Sigmoid colon (tissue), 4 donors: Measurements from ENCODE around the gene PISD.

Experiments
- CTCF ChIP-seq, 4 experiments: fragments of 450-650 bp in 3 of 4; fragments of 200-600 bp in 1 of 4; IDR thresholded peaks; one replicate each; pipeline ENCODE4 v1.5.1; 2016 to 2019; ENCODE audit warnings: antibody characterized with exemption in 4 of 4, mild to moderate bottlenecking in 3 of 4, moderate library complexity in 2 of 4
- POLR2A ChIP-seq, 2 donors: fragments of 450-650 bp; IDR thresholded peaks; one replicate each; pipeline ENCODE4 v1.6.1; 2016; ENCODE audit warnings: antibody characterized with exemption in 2 of 2, mild to moderate bottlenecking in 2 of 2, moderate library complexity in 2 of 2
- POLR2AphosphoS5 ChIP-seq, 4 donors: sonication (generic); formaldehyde crosslinking; IDR thresholded peaks; one replicate each; pipeline ENCODE4 v1.6.1; 2017; ENCODE audit warnings: antibody characterized with exemption in 4 of 4

DNA sequence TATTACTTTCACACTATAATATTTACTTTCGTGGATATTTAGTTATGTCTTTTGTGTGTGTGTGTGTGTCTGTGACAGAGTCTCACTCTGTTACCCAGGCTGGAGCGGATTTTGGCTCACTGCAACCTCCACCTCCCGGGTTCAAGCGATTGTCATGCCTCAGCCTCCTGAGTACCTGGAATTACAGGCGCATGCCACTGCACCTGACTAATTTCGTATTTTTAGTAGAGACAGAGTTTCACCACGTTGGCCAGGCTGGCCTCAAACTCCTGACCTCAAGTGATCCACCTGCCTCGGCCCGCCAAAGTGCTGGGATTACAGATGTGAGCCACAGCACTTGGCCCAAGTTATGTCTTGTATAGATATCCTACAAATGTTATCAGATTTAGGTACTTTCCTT lies 9.9 kb downstream of the PISD start:
- TF ChIP-seq POLR2A (IDR thresholded peaks at IDR 0.05) (no peak), CTCF (IDR thresholded peaks at IDR 0.05) (no peak), POLR2AphosphoS5 (IDR thresholded peaks at IDR 0.05) (no peak)
